RWPE2 (cell line): ENCODE data around the gene SPESP1.

ENCODE experiments used
- ATAC-seq: fragments of 200-7000 bp; cut with Tn5 transposase; 3 replicates; pipeline ENCODE4 v1.9.1; 2021; ENCODE audit warnings: low read depth
- DNase-seq: peaks from one replicate; pipeline ENCODE4 v3.0.0-alpha.2; 2020; ENCODE audit warnings: low spot score
- H3K27ac ChIP-seq: fragments of 450-650 bp; 2 replicates; pipeline ENCODE4 v1.5.1; 2017; ENCODE audit warnings: mild to moderate bottlenecking; ENCODE audit not compliant: poor library complexity, severe bottlenecking
- H3K27me3 ChIP-seq: fragments of 250-450 bp; sonication (Bioruptor Pico); 2 replicates; pipeline ENCODE4 v1.5.1; 2021; ENCODE audit warnings: mild to moderate bottlenecking, moderate library complexity; ENCODE audit not compliant: insufficient read depth, poor library complexity, severe bottlenecking
- H3K36me3 ChIP-seq: fragments of 250-450 bp; sonication (Bioruptor Pico); 2 replicates; pipeline ENCODE4 v1.5.1; 2020; ENCODE audit warnings: low read depth, mild to moderate bottlenecking, moderate library complexity
- H3K4me1 ChIP-seq: fragments of 250-450 bp; sonication (Bioruptor Pico); 2 replicates; pipeline ENCODE4 v1.5.1; 2021; ENCODE audit warnings: mild to moderate bottlenecking, moderate library complexity; ENCODE audit not compliant: insufficient read depth, poor library complexity, severe bottlenecking
- H3K4me3 ChIP-seq: fragments of 250-450 bp; sonication (Bioruptor Pico); 2 replicates; pipeline ENCODE4 v1.5.1; 2021; ENCODE audit warnings: mild to moderate bottlenecking, moderate library complexity; ENCODE audit not compliant: severe bottlenecking
- H3K9me3 ChIP-seq: fragments of 250-450 bp; sonication (Bioruptor Pico); 2 replicates; pipeline ENCODE4 v1.5.1; 2021; ENCODE audit warnings: mild to moderate bottlenecking, moderate library complexity; ENCODE audit not compliant: severe bottlenecking
- CTCF ChIP-seq: fragments of 450-650 bp; IDR thresholded peaks from one replicate; pipeline ENCODE4 v1.5.1; 2017; ENCODE audit warnings: mild to moderate bottlenecking, moderate library complexity; ENCODE audit not compliant: poor library complexity, severe bottlenecking

SPESP1 gene

GRCh38 chr15:68989541-68990230 lies 59.4 kb downstream of the SPESP1 start:
- ATAC-seq (no peak), DNase-seq (peak; percentile 33)
- Histone ChIP-seq H3K36me3 (no peaks in the 10 kb centered on the region), H3K4me3 (no peak overlapping the region), H3K27ac (no peak overlapping the region), H3K4me1 (peaks cover 20% of the 10 kb centered on the region), H3K9me3 (no peaks in the 10 kb centered on the region), H3K27me3 (no peaks in the 10 kb centered on the region)
- no peak for TF ChIP-seq CTCF

DNA sequence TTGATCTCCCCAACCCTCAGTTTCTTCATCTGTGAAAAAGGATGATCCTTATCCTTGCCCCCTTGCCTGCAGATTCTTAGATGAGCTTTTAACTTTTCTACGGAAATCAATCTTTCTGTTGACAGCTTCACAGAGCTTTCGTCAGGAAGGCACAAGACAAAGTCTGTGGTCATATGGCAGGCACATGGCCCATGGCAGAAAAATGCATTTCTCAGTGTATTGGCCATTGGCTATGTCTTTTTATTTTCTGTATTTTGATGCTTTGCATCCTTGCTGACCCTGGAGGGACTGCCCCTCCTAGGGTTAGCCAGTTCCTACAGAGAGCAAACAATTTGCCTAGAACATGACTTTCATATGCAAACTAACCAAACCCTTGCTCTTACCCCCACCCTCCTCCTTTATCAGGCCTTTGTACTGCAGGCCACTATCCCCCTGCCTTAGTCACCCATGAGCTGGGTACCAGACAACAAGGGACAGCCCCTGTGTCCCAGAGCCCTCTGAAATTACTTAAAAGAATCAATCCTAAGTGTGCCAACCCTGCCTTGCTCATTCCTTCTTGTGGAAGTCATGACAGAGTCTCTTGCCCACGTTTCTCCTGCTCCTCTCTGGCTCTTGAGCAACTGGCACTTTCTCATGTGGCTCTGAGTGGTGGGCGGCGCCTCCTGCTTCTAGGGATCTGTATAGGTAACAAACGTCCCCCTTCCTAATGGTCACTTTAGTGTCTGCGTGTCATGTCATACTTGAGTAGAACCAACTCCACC lies 60.1 kb downstream of the SPESP1 start:
- Histone ChIP-seq H3K9me3 (no peaks in the 10 kb centered on the region), H3K27ac (no peak overlapping the region), H3K4me3 (no peak overlapping the region), H3K36me3 (no peaks in the 10 kb centered on the region), H3K4me1 (peaks cover 20% of the 10 kb centered on the region), H3K27me3 (no peaks in the 10 kb centered on the region)
- TF ChIP-seq CTCF = no peak
- ATAC-seq (no peak), DNase-seq (peak; percentile 37)

DNA sequence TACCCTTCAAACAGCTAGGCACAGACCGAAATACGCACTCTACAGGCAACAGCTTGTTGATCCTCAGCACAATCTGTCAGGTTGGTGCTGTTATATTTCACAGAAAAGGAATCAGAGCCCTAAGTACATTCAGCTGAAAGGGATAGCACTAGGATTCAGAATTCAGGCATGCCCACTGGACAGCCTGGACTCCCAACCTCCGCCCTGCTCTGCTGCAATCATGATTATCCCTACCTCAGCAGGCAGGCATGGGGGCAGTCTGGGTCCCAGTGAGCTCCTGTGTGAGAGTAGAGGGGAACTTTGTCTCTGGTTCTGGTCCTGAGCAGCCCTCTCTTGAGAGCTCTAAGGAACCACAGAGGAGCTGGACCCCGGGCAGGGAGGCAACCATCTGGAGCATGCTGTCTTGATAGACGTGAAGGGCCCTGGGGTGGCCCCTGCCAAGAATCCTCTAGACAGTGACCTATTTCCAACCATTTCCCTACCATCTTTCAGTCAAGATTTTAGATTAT lies 60.7 kb downstream of the SPESP1 start:
- H3K27ac ChIP-seq = no peak overlapping the region

GRCh38 chr15:68991723-68992122 lies 61.4 kb downstream of the SPESP1 start:
- H3K27ac ChIP-seq = no peak overlapping the region
- no peak for TF ChIP-seq CTCF
- ATAC-seq (peak; percentile 89), DNase-seq (peak; percentile 71)
- no peaks in the 10 kb centered on the region for H3K36me3 ChIP-seq
- H3K9me3 ChIP-seq = no peaks in the 10 kb centered on the region
- H3K4me3 ChIP-seq = no peak overlapping the region
- H3K27me3 ChIP-seq = no peaks in the 10 kb centered on the region
- peaks cover 20% of the 10 kb centered on the region for H3K4me1 ChIP-seq

More for the DNA sequence above, 60.7 kb downstream of the SPESP1 start:
- Histone ChIP-seq H3K9me3 (no peaks in the 10 kb centered on the region), H3K36me3 (no peaks in the 10 kb centered on the region), H3K4me3 (no peak overlapping the region), H3K4me1 (peaks cover 20% of the 10 kb centered on the region), H3K27me3 (no peaks in the 10 kb centered on the region)
- ATAC-seq = no peak
- no peak for TF ChIP-seq CTCF
- DNase-seq = peak; percentile 52
